HEK293 (cell line): ENCODE measurements around the gene CHST14.

Experiments used
- CTCF ChIA-PET: fragments of 350-600 bp; formaldehyde crosslinking; extraction: SDS; loops from one replicate; lab custom pipeline; 2021; ENCODE audit warnings: antibody characterized with exemption; lab: Yijun Ruan, JAX
- POLR2A ChIA-PET: fragments of 300-600 bp; formaldehyde crosslinking; extraction: SDS; loops from one replicate; lab custom pipeline; 2020; ENCODE audit warnings: antibody characterized with exemption, inconsistent platforms; lab: Yijun Ruan, JAX
- H3K27ac ChIP-seq: fragments of 200-500 bp; sonication (Bioruptor generic); 2 replicates; pipeline ENCODE4 v1.5.1; 2014; ENCODE audit warnings: low read depth, low read length, control low read depth, inconsistent platforms; ENCODE audit errors: extremely low read depth
- H3K36me3 ChIP-seq, 2 experiments: fragments of 200-500 bp in 1 of 2; sonication (Bioruptor generic) in 1 of 2; 1 replicate in 1 of 2; 2 replicates in 1 of 2; pipeline ENCODE4 v1.5.1; 2014 to 2017; ENCODE audit warnings: inconsistent platforms in 2 of 2, low read length in 2 of 2; ENCODE audit not compliant: control insufficient read depth in 2 of 2, insufficient read depth in 1 of 2
- H3K4me1 ChIP-seq: fragments of 200-500 bp; sonication (Bioruptor generic); 2 replicates; pipeline ENCODE4 v1.5.1; 2014; ENCODE audit warnings: mild to moderate bottlenecking, low read length, inconsistent platforms; ENCODE audit not compliant: control insufficient read depth, insufficient read depth
- H3K4me3 ChIP-seq: 2 replicates; pipeline ENCODE4 v1.5.1; 2011; ENCODE audit warnings: low read depth, mild to moderate bottlenecking, control low read depth, low read length, moderate library complexity
- H3K9me3 ChIP-seq: fragments of 200-500 bp; sonication (Bioruptor generic); 2 replicates; pipeline ENCODE4 v1.5.1; 2014; ENCODE audit warnings: low read depth, low read length, inconsistent platforms; ENCODE audit not compliant: control insufficient read depth, insufficient read depth
- BCL11A ChIP-seq: fragments of 450-650 bp; formaldehyde crosslinking; IDR thresholded peaks from 2 replicates; pipeline ENCODE4 v1.5.1; 2016; ENCODE audit warnings: low read depth, missing biosample characterization, missing genetic modification characterization
- KLF8 ChIP-seq: fragments of 450-650 bp; formaldehyde crosslinking; IDR thresholded peaks from 2 replicates; pipeline ENCODE4 v1.5.1; 2016; ENCODE audit warnings: missing biosample characterization, missing genetic modification characterization
- MYNN ChIP-seq: fragments of 450-650 bp; formaldehyde crosslinking; IDR thresholded peaks from 2 replicates; pipeline ENCODE4 v1.5.1; 2016; ENCODE audit warnings: missing biosample characterization, missing genetic modification characterization, borderline replicate concordance
- SCRT1 ChIP-seq: fragments of 450-650 bp; formaldehyde crosslinking; IDR thresholded peaks from 2 replicates; pipeline ENCODE4 v1.5.1; 2016; ENCODE audit warnings: missing biosample characterization, missing genetic modification characterization, borderline replicate concordance
- ZBTB48 ChIP-seq: fragments of 450-650 bp; formaldehyde crosslinking; IDR thresholded peaks from 2 replicates; pipeline ENCODE4 v1.5.1; 2016; ENCODE audit warnings: missing biosample characterization, missing genetic modification characterization
- ZBTB8A ChIP-seq: fragments of 450-650 bp; formaldehyde crosslinking; IDR thresholded peaks from 2 replicates; pipeline ENCODE4 v1.5.1; 2016; ENCODE audit warnings: missing biosample characterization, missing genetic modification characterization
- ZFHX2 ChIP-seq: fragments of 450-650 bp; formaldehyde crosslinking; conservative IDR thresholded peaks from 2 replicates; pipeline ENCODE4 v1.5.1; 2016; ENCODE audit warnings: missing biosample characterization, missing genetic modification characterization
- ZNF112 ChIP-seq: fragments of 450-650 bp; formaldehyde crosslinking; IDR thresholded peaks from 2 replicates; pipeline ENCODE4 v1.5.0; 2017; ENCODE audit warnings: missing biosample characterization, missing genetic modification characterization
- ZNF140 ChIP-seq: fragments of 450-650 bp; formaldehyde crosslinking; IDR thresholded peaks from 2 replicates; pipeline ENCODE4 v1.5.1; 2016; ENCODE audit warnings: missing biosample characterization, missing genetic modification characterization
- ZSCAN30 ChIP-seq: fragments of 450-650 bp; IDR thresholded peaks from 2 replicates; pipeline ENCODE4 v1.5.1; 2018; ENCODE audit warnings: missing biosample characterization, mild to moderate bottlenecking, missing genetic modification characterization, moderate library complexity
- TF ChIP-seq, protein P1 (sequence below): fragments of 450-650 bp; formaldehyde crosslinking; IDR thresholded peaks from 2 replicates; pipeline ENCODE4 v1.5.1; 2016; ENCODE audit warnings: missing biosample characterization, missing genetic modification characterization, borderline replicate concordance
- TF ChIP-seq, protein P2 (sequence below): fragments of 450-650 bp; formaldehyde crosslinking; IDR thresholded peaks from 2 replicates; pipeline ENCODE4 v1.5.1; 2016; ENCODE audit warnings: missing biosample characterization, missing genetic modification characterization
- TF ChIP-seq, protein P3 (sequence below): fragments of 450-650 bp; formaldehyde crosslinking; IDR thresholded peaks from 2 replicates; pipeline ENCODE4 v1.5.1; 2016; ENCODE audit warnings: missing biosample characterization, missing genetic modification characterization
- TF ChIP-seq, protein P4 (sequence below): sonication (generic); formaldehyde crosslinking; IDR thresholded peaks from 2 replicates; pipeline ENCODE4 v1.8.1; 2022; ENCODE audit warnings: mild to moderate bottlenecking, moderate library complexity, missing genetic modification reagents
- TF ChIP-seq, protein P5 (sequence below): fragments of 450-650 bp; formaldehyde crosslinking; IDR thresholded peaks from 2 replicates; pipeline ENCODE4 v1.5.1; 2016; ENCODE audit warnings: missing biosample characterization, missing genetic modification characterization, low read depth
- TF ChIP-seq, protein P6 (sequence below): fragments of 450-650 bp; formaldehyde crosslinking; IDR thresholded peaks from 2 replicates; pipeline ENCODE4 v1.5.1; 2016; ENCODE audit warnings: missing biosample characterization, missing genetic modification characterization

Gene CHST14

DNA sequence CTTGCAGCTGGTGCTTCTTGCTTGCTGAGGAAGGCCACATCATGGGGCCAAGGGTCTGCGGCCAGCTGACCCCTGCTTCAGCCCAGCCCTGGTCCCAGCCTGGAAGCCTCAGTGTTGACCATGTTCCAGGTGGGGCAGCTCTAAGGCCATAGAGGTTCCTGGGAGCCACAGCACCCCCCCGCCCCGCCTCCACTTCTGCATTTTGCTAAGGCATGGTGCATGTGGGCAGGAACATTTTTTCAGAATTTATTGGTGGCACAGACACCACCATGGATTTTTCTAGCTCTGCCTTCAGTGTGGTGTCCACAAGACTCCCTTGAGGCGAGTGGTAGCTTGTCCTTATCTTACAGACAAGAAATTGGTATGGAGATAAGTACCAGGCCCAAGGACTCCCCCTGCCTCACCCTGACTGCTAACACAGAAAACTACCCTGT lies 1.9 kb upstream of the CHST14 start:
- Histone ChIP-seq H3K4me1 (no peaks in the 10 kb centered on the region), H3K36me3 (peaks cover 0 to 35% of the 10 kb centered on the region in 2 experiments; a peak in 1 of 3 replicates), H3K4me3 (no peak overlapping the region), H3K9me3 (no peaks in the 10 kb centered on the region), H3K27ac (no peak overlapping the region)
- TF ChIP-seq ZFHX2 (tag by site-specific recombination), result peak; percentile 35; the same call in 1 of the 2 replicates
- TF ChIP-seq, protein P1, sequence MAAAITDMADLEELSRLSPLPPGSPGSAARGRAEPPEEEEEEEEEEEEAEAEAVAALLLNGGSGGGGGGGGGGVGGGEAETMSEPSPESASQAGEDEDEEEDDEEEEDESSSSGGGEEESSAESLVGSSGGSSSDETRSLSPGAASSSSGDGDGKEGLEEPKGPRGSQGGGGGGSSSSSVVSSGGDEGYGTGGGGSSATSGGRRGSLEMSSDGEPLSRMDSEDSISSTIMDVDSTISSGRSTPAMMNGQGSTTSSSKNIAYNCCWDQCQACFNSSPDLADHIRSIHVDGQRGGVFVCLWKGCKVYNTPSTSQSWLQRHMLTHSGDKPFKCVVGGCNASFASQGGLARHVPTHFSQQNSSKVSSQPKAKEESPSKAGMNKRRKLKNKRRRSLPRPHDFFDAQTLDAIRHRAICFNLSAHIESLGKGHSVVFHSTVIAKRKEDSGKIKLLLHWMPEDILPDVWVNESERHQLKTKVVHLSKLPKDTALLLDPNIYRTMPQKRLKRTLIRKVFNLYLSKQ (tag by site-specific recombination), result no peak
- ChIA-PET POLR2A (no interaction called here), CTCF (interaction anchor here (0.7 to 0.9 kb wide), 3 partner anchors 17 to 490 kb away, joined by 3 read pairs; no protein-coding TSS in a partner anchor)

DNA sequence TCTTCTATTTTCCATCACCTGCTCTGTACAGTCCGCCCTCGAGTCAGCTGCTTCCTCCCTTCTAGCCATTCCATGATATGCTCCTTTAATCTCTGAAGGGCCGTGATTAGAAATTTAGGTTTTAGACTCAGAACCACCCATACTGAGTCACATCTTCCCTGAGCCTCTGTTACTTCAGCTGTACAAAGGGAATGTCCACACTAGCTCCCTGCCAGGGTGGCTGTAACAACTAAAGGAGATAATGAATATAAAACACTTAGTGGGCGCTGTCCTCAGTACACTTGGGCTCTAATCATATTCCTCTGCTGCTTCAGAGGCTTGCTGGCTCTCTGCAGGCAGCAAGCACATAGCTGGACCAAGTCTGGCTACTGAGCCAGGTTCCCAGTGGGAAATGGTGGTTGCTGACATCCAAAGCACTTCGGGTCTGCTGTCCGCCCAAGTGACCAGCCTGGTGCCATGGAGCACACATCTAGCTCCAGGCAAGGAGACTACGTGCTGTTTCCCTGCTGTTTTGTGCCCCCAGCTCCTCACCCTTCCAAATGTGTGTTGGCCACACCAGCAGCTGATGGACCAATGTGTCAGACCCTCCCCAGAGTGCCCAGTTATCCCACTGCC lies 901 bp upstream of the CHST14 start:
- TF ChIP-seq BCL11A (tag by site-specific recombination) (peak; percentile 9; the same call in 1 of the 2 replicates), ZNF140 (tag by site-specific recombination) (no peak)
- TF ChIP-seq, protein P2, sequence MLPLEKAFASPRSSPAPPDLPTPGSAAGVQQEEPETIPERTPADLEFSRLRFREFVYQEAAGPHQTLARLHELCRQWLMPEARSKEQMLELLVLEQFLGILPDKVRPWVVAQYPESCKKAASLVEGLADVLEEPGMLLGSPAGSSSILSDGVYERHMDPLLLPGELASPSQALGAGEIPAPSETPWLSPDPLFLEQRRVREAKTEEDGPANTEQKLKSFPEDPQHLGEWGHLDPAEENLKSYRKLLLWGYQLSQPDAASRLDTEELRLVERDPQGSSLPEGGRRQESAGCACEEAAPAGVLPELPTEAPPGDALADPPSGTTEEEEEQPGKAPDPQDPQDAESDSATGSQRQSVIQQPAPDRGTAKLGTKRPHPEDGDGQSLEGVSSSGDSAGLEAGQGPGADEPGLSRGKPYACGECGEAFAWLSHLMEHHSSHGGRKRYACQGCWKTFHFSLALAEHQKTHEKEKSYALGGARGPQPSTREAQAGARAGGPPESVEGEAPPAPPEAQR (tag by site-specific recombination), result no peak
- Histone ChIP-seq H3K9me3 (no peaks in the 10 kb centered on the region), H3K4me3 (no peak overlapping the region), H3K36me3 (peaks cover 0 to 25% of the 10 kb centered on the region in 2 experiments; a peak in 1 of 3 replicates), H3K4me1 (no peaks in the 10 kb centered on the region), H3K27ac (peak overlapping the region; percentile 56; the same call in 1 of the 2 replicates)
- POLR2A ChIA-PET, result interaction anchor here (0.6 to 1.0 kb wide), 3 partner anchors 25 to 95 kb away, joined by 3 read pairs; partner anchors contain the start of genes BAHD1 and CCDC32
- CTCF ChIA-PET, result interaction anchor here (0.6 to 1.1 kb wide), 4 partner anchors 19 to 587 kb away, joined by 3 read pairs; no protein-coding TSS in a partner anchor

DNA sequence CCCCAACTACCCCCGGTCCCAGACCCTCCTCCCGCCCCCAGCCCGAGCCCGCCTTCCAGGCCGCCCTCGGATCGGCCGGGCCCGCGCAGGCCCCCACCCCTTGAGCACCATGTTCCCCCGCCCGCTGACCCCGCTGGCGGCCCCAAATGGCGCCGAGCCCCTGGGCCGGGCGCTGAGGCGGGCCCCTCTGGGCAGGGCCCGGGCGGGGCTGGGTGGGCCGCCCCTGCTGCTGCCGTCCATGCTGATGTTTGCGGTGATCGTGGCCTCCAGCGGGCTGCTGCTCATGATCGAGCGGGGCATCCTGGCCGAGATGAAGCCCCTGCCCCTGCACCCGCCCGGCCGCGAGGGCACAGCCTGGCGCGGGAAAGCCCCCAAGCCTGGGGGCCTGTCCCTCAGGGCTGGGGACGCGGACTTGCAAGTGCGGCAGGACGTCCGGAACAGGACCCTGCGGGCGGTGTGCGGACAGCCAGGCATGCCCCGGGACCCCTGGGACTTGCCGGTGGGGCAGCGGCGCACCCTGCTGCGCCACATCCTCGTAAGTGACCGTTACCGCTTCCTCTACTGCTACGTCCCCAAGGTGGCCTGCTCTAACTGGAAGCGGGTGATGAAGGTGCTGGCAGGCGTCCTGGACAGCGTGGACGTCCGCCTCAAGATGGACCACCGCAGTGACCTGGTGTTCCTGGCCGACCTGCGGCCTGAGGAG lies 472 bp downstream of the CHST14 start:
- Histone ChIP-seq H3K4me1 (no peaks in the 10 kb centered on the region), H3K27ac (peak overlapping the region; percentile 71; the same call in 1 of the 2 replicates), H3K36me3 (peaks cover 0 to 14% of the 10 kb centered on the region in 2 experiments; a peak in 1 of 3 replicates), H3K9me3 (no peaks in the 10 kb centered on the region), H3K4me3 (peak overlapping the region; percentile 54)
- POLR2A ChIA-PET, result interaction anchor here (1.0 kb wide), 1 partner anchor 31 kb away, joined by 3 read pairs; the partner anchor contains the start of gene BAHD1
- CTCF ChIA-PET, result no interaction called here
- TF ChIP-seq, protein P3, sequence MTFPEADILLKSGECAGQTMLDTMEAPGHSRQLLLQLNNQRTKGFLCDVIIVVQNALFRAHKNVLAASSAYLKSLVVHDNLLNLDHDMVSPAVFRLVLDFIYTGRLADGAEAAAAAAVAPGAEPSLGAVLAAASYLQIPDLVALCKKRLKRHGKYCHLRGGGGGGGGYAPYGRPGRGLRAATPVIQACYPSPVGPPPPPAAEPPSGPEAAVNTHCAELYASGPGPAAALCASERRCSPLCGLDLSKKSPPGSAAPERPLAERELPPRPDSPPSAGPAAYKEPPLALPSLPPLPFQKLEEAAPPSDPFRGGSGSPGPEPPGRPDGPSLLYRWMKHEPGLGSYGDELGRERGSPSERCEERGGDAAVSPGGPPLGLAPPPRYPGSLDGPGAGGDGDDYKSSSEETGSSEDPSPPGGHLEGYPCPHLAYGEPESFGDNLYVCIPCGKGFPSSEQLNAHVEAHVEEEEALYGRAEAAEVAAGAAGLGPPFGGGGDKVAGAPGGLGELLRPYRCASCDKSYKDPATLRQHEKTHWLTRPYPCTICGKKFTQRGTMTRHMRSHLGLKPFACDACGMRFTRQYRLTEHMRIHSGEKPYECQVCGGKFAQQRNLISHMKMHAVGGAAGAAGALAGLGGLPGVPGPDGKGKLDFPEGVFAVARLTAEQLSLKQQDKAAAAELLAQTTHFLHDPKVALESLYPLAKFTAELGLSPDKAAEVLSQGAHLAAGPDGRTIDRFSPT (tag by site-specific recombination), result peak; percentile 46; the same call in 1 of the 2 replicates
- TF ChIP-seq, protein P4, sequence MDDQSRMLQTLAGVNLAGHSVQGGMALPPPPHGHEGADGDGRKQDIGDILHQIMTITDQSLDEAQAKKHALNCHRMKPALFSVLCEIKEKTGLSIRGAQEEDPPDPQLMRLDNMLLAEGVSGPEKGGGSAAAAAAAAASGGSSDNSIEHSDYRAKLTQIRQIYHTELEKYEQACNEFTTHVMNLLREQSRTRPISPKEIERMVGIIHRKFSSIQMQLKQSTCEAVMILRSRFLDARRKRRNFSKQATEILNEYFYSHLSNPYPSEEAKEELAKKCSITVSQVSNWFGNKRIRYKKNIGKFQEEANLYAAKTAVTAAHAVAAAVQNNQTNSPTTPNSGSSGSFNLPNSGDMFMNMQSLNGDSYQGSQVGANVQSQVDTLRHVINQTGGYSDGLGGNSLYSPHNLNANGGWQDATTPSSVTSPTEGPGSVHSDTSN (CRISPR knock-in tag), result no peak
- TF ChIP-seq KLF8 (tag by site-specific recombination) (peak; percentile 33; the same call in 1 of the 2 replicates), ZNF112 (tag by site-specific recombination) (no peak), ZSCAN30 (tag by site-specific recombination) (peak; percentile 7; the same call in 1 of the 2 replicates), ZBTB8A (tag by site-specific recombination) (peak; percentile 46; the same call in 1 of the 2 replicates), ZBTB48 (tag by site-specific recombination) (peak; percentile 46; the same call in 1 of the 2 replicates), SCRT1 (tag by site-specific recombination) (no peak), MYNN (tag by site-specific recombination) (no peak)
- TF ChIP-seq, protein P5, sequence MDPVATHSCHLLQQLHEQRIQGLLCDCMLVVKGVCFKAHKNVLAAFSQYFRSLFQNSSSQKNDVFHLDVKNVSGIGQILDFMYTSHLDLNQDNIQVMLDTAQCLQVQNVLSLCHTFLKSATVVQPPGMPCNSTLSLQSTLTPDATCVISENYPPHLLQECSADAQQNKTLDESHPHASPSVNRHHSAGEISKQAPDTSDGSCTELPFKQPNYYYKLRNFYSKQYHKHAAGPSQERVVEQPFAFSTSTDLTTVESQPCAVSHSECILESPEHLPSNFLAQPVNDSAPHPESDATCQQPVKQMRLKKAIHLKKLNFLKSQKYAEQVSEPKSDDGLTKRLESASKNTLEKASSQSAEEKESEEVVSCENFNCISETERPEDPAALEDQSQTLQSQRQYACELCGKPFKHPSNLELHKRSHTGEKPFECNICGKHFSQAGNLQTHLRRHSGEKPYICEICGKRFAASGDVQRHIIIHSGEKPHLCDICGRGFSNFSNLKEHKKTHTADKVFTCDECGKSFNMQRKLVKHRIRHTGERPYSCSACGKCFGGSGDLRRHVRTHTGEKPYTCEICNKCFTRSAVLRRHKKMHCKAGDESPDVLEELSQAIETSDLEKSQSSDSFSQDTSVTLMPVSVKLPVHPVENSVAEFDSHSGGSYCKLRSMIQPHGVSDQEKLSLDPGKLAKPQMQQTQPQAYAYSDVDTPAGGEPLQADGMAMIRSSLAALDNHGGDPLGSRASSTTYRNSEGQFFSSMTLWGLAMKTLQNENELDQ (tag by site-specific recombination), result no peak
- TF ChIP-seq, protein P6, sequence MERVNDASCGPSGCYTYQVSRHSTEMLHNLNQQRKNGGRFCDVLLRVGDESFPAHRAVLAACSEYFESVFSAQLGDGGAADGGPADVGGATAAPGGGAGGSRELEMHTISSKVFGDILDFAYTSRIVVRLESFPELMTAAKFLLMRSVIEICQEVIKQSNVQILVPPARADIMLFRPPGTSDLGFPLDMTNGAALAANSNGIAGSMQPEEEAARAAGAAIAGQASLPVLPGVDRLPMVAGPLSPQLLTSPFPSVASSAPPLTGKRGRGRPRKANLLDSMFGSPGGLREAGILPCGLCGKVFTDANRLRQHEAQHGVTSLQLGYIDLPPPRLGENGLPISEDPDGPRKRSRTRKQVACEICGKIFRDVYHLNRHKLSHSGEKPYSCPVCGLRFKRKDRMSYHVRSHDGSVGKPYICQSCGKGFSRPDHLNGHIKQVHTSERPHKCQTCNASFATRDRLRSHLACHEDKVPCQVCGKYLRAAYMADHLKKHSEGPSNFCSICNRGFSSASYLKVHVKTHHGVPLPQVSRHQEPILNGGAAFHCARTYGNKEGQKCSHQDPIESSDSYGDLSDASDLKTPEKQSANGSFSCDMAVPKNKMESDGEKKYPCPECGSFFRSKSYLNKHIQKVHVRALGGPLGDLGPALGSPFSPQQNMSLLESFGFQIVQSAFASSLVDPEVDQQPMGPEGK (tag by site-specific recombination), result peak; percentile 54
